Stimulated activated CD8-positive, alpha-beta memory T cell treated with anti-CD3 and anti-CD28 coated beads, Interleukin-7, amount 100 ng/mL, for 24 hours (primary cell): ENCODE results near the gene ASCC3.

Experiments used
- DNase-seq: peaks from one replicate; pipeline ENCODE4 v3.0.0-alpha.2; 2020; ENCODE audit warnings: low read depth

ASCC3 gene

DNA sequence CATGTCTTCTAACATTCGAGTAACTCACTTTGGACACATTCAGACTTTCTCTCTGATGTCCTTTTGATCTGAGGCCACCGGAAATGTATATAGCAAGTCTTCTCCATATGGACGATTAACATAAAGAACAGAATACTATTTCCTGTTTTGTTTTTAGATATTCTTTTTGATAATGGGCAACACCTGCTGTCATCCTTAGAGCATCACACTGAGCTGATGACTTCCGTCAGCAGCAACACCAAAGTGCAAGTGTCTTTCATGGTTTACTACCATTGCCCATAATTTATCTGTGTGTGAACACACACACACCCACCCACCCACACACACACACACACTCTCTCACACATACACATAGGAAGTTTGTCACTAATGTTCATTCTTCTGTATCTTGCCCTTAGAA lies 303.7 kb downstream of the ASCC3 start:
- no peak for DNase-seq

DNA sequence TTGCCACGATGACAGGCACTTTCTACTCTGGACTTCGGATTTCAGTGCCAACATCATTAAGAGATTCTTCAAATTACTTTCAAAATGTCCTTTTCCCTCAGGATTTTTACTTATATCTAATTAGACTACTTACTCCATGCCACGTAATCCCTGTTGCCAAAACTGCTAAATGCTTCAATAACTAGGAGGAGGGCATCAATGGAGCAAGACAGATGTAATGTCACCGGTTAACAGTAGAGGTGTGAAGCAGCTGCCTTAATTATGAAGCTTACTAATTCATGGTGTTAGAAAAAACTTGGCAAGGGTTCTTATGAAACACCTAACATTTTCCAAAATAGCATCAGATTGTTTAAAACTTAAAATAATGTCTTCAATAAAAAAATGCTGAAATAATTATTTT lies 305.2 kb downstream of the ASCC3 start:
- DNase-seq, result no peak

DNA sequence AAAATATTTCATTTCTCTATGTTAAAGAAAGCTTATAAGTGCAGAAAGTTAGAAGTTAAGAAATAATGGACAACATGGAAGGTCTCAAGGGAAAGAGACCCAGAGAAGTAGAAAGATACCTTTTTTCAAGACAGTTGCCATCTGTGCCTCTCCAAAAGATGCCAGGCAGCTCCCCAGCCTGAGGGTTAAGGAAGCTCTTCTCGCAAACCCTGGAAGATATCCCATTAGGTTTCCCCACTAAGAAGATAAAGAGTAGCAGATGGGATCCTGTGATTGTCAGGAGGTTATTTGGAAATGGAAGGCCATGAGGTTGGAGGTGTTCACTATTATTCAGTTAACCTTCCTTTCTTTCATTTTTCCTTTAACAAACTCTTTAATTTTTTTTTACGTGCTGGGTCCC lies 306.3 kb downstream of the ASCC3 start:
- DNase-seq, result no peak

- DNase-seq, result no peak
These were observed 308.0 kb downstream of the ASCC3 start for GRCh38 chr6:100573166-100573565.

DNA sequence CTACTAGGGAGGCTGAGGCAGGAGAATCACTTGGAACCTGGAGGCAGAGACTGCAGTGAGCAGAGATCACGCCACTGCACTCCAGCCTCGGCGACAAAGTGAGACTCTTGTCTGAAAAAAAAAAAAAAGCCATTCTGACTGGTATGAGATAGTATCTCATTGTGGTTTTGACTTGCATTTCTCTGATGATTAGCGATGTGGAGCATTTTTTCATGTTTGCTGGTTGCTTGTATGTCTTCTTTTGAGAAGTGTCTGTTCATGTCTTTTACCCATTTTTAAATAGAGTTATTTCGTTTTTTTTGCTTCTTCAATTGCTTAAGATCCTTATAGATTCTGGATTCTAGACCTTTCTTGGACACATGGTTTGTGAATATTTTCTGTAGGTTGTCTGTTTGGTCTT lies 312.9 kb downstream of the ASCC3 start:
- no peak for DNase-seq

DNA sequence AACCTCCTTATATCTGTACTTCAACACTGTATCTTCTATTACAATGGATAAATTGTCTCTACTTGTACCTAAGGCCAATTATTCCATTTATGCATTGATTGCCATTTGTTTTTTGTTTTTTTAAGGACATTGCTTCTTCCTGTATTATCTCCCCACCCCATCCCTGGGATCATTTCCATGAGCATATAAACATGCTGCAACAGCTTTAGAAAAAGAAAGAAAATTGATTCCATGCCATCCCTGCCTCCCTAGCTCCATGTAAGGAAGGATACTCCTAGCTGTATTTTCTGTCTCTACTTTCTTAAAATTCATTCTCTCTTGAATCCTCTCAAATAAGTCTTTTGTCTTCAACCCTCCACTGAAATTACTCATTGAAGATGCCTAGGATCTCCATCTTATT lies 314.6 kb downstream of the ASCC3 start:
- no peak for DNase-seq

DNA sequence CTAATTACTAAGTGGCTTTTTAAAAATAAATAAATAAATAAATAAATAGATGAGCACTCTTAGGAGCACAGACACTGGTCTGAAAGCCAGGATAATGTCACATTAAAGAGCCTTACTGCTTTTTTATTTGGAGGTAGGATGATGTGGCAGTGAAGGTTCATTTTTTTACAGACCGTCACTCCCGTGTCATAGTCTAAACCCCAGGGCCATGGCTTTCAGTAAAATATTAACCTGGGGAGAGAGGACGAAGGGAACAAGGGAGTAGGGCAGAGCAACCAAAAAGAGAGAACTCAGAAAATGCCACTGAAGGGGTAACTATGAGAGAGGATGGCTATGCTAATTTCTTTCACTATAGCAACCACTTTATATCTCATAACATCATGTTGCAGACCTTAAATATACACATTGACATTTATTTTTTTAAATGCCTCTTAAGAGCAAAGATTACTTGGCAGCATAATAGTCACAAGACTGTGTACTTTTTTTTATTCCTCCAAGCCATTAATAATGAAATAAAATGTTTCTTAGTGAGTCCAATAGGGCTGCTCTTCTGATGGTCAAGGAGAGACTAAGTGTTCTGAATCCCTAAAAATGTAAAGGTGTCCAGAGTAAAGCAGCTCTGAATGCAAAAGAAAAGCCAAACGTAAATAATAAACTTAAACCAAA lies 315.6 kb downstream of the ASCC3 start:
- no peak for DNase-seq

- no peak for DNase-seq
These were observed 321.3 kb downstream of the ASCC3 start for GRCh38 chr6:100559859-100560258.

GRCh38 chr6:100554228-100554627 lies 326.9 kb downstream of the ASCC3 start:
- no peak for DNase-seq

DNA sequence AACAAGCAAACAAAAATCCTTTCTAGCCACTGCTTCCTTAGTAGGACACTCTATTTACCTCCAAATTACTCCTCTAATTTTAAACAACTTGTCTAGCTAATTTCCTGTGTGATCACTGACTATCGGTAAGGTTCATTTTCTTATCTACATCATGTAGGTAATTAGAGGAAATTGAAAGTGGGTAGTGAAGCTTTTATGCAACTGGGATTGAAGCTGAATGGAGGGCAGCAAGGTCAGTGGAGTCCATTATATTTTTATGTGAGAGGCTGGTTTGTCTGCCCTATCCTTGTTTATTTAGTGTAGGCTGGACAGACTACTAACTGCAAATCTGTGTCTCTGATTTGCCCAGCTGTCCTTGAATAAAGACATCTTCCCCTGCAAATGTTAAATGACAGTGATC lies 327.9 kb downstream of the ASCC3 start:
- DNase-seq, result no peak

- DNase-seq, result no peak
These were observed 331.5 kb downstream of the ASCC3 start for GRCh38 chr6:100549406-100550167.

GRCh38 chr6:100538086-100538485 lies 343.0 kb downstream of the ASCC3 start:
- no peak for DNase-seq

DNA sequence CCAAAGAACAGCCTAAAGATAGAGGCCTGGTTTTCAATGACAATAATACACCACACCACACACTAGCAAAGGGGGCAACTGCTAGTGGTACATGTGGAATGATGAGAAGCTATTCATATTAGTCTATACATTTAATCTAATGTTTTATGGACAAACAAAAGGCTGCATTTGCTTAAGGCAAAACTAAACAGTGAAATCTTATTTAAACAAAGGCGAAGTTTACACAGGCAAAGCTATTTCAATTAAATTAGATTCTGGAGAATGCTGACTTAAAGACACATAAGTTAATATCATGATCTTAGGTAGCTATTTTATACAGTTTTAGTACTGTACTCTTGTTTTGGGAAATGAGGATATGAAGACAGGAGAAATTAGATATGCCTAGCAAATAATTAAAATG lies 362.5 kb downstream of the ASCC3 start:
- DNase-seq, result no peak

DNA sequence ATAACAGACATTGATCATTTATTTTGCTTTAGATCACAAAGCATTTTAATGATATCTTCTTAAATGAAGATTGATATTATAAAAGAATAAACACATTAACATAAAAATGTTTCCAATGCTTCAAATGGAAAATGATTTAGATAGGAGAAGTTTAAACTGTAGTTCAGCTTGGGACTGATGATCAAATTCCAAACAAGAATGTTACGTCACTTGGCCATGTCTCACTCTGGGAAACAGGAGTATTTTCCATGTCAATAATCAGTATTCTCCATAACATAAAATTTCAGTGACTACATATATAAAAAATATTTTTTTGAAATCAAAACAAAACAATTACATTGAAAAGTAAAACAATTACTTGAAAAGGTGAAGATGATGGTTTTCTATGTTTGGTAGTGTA lies 363.5 kb downstream of the ASCC3 start:
- no peak for DNase-seq

GRCh38 chr6:100517106-100517505 lies 364.0 kb downstream of the ASCC3 start:
- DNase-seq, result no peak

DNA sequence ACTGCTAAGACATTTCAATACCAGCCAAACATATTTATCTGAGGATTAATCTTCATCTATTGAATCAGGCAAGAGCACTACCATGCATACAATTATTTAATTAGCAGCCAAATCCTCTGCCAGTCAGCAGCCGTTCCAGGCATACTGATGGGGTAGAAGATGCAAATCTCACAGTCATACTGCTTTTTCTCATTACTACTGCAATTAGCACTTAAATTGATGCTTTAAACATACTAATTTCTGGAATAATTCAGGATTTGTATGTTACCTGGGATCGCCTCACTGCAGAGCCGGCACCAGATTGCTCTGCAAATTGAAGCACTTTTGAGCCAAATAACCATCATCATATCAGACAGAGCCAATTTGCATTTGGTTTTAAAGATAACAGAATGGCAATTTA lies 366.5 kb downstream of the ASCC3 start:
- no peak for DNase-seq

DNA sequence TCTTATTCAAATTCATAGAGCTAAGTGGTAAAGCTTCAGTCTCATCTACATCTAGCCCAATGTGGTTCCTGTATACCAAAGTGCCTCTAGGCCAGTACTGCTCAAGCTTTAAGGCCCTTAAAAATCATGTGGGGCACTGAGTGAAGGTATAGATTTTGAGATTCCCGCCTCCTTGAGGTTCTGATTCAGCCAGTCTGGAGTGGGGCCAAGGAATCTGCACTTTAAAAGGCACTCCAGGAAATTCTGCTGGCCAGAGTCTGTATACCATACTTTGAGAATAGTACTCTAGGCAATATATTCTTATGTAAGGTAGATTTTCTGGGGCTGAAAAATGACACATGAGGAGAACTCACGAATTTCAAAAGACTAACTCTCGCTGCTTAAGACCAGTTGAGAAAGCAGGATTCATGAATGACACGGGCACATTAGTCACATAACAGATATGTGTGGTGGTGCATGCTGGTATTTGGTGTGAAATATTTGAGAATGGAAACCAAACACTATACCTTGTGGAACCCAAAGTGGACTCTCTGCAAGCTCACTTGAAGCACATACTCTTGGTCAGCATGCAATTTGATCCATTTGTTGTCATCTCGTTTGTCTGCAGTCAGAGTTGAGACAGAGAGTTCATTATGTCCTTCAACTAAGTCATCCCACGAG lies 368.8 kb downstream of the ASCC3 start:
- no peak for DNase-seq

- DNase-seq, result no peak
These were observed 372.0 kb downstream of the ASCC3 start for GRCh38 chr6:100509101-100509500.

DNA sequence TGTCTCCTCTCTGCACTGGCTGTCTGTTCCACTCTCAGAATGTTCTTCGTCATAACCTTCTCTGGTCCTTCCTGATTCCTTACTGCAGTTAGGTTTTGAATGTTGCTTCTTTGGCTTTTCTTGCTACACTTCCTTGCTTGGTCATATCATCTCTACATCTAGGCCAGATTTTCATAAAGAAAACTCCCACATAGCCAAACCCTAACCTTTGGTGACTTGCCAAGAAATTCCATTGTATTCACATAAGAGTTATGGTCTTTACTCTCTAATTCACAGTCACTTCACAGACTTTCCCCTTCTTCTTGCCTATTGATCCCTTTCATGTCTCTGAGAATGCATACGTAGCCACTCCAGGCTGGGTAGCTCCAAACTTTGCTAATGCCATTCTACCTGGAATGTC lies 374.5 kb downstream of the ASCC3 start:
- DNase-seq, result no peak

DNA sequence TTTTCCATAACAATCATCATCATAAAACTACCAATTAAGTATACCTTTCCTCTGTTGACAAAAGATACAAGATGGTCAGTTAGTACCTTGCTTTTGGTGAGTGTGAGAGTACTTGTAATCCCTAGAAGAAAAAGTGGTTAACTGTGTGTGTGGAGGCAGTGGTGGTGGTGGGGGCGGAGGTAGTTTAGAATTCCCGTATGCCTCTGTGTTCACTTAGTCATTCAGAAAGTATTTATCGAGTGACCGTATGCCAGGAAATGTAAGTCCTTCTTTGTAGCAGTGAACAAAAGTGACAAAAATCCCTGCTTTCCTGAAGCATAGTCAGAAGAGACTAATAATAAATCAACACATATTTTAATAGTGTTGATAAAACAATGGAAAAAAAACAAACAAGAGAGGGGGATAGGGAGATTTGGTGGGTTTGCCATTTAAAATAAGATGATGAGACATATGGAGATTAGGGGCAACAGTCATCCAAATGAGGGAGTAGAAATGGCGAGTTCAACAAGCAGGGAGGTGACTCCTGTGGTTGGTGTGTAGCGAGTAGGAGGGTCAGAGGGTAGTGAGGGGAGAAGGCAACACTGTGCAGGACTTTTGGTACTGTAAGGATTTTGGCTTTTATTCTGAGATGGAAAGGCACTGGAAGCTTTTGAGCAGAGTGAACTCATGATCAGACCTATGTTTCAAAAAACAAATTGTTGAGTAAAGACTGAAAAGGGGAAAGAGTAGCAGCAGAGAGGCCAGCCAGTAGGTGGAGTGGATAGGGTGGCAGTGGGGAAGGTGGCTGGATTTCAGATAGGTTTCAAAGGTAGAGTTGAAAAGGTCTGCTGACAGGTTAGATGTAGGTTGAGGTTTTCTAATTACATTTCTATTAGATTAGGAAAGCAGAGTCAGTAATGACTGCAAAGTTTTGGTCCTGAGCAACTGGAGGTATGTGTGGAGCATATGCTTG lies 376.1 kb downstream of the ASCC3 start:
- no peak for DNase-seq

DNA sequence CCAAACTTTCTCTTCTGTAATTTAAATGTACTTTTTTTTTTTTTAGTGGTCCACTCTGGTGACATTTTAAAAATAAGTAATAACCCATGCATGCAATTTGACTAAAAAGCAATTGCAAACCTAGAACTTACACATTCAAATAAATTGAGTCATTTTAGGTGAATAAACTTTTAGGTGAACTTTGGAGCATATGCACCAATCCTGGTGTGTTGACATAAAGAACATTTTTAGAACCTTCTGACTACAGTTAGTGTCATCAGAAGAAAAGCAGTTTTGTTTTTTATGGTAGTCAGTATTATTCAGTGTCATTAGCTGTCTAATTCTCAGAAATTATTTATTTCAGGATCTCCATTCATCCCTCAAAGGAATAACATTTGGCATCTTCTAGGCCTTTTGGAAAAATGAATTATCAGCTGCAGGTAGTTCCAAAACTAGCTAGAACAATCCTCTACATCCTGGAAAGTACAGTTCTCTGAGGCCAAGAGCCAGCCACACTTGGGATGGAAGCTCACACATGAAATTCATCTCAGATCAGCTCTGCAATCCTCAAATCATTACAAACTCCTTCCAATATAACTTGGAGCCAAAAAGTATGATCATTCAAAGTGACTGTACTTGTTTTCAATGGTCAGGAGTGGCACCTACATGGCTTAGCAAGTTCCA lies 378.0 kb downstream of the ASCC3 start:
- DNase-seq, result no peak
